GM13976 (cell line): Measurements from ENCODE around the gene PARD6B.

ENCODE experiments used
- DNase-seq: peaks from one replicate; pipeline ENCODE4 v3.0.0; 2012; ENCODE audit warnings: low spot score
- in situ Hi-C: fragments of 300-500 bp; cut with MboI; formaldehyde crosslinking; loops from one replicate; pipeline ENCODE4 v1.12.0; 2022; ENCODE audit warnings: low sequenced_read_pairs, mixed read lengths, inconsistent platforms; ENCODE audit not compliant: unreplicated experiment
- TF ChIP-seq, protein P1 (sequence below): IDR thresholded peaks from 2 replicates; pipeline ENCODE4 v1.5.1; 2012; ENCODE audit warnings: borderline replicate concordance, mild to moderate bottlenecking; ENCODE audit not compliant: insufficient read depth; ENCODE audit errors: extremely low read depth, missing control alignments, control extremely low read depth

The PARD6B gene

DNA sequence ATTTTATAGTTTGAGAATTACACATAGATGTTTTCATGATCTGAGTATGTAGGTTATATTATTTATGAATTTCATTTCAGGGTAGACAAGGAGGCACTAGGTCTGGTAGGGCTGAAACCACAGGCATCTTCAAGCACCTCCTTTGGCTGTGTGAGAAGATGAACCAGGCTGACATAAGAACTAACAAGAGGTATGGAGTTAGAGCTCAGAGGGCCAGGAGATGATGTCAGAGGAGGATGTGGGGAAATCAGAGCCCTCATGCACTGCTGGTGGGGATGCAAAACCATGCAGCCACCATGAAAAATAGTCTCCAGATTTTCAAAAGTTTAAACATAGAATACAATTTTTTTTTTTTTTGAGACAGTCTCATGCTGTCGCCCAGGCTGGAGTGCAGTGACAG lies 26.4 kb upstream of the PARD6B start:
- DNase-seq = no peak
- TF ChIP-seq, protein P1, sequence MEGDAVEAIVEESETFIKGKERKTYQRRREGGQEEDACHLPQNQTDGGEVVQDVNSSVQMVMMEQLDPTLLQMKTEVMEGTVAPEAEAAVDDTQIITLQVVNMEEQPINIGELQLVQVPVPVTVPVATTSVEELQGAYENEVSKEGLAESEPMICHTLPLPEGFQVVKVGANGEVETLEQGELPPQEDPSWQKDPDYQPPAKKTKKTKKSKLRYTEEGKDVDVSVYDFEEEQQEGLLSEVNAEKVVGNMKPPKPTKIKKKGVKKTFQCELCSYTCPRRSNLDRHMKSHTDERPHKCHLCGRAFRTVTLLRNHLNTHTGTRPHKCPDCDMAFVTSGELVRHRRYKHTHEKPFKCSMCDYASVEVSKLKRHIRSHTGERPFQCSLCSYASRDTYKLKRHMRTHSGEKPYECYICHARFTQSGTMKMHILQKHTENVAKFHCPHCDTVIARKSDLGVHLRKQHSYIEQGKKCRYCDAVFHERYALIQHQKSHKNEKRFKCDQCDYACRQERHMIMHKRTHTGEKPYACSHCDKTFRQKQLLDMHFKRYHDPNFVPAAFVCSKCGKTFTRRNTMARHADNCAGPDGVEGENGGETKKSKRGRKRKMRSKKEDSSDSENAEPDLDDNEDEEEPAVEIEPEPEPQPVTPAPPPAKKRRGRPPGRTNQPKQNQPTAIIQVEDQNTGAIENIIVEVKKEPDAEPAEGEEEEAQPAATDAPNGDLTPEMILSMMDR = no peak
- in situ Hi-C loops = no loop called here

DNA sequence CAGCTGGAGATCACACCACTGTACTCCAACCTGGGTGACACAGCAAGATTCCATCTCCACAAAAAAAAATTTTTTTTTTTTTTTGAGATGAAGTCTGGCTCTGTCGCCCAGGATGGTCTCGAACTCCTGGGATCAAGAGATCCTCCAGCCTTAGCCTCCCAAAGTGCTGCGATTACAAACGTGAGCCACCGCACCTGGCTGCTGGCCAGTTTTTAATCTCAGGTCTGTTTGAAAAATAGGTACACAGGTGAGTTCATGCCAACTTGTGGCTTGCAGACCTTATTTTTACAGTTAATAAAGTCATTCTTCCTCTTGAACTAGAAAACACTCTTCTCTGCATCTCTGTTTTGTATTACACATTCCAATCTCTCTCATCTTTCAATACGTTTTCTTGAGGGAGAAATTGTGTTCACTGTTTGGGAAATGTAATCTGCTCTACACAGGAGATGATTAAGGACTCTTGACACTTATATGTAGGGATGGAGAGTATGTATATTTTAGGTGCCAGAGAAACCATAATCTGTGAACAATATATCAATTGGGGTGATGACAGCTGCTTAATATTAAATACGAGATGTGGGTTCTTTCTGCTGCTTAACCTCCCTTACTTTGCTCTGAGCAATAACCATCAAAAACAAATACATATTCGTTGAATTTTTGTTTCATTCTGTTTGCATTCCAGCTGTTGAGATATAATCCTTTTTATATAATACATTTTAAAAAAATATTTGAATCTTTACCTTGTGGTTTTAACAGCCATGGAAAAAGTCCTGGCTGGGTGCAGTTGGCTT lies 22.3 kb upstream of the PARD6B start:
- no peak for DNase-seq
- in situ Hi-C loops = no loop called here
- TF ChIP-seq, protein P1 = no peak

DNA sequence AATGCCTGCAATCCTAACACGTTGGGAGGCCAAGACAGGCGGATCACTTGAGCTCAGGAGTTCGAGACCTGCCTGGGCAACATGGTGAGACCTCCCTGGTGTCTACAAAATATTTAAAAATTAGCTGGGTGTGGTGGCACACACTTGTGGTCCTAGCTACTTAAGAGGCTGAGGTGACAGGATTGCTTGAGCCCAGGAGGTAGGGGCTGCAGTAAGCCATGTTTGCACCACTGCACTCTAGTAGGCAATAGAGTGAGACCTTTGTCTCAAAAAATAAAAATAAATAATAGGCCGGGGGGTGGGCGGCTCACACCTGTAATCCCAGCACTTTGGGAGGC lies 21.8 kb upstream of the PARD6B start:
- DNase-seq = no peak
- in situ Hi-C loops = no loop called here
- TF ChIP-seq, protein P1 = no peak

DNA sequence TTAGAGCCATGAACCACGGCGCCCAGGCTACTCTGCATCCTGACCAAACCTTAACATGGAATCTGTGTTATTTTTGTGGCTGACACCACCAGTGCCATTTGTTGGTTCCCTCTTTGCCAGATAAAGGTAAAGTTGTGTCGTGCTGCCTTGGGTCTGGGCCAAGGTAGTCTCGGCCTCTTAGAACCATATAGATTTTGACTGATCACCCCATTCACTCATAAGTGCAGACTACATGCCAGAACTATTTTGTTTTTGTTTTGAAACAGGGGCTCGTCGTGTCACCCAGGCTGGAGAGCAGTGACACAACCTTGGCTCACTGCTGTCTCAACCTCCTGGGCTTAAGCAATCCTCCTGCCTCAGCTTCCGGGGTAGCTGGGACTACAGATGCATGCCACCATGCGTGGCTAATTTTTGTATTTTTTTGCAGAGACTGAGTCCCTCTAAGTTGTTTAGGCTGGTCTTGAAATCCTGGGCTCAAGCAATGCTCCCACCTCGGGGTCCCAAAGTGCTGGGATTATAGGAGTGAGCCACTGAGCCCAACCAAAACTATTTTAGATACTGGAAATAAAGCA lies 20.8 kb upstream of the PARD6B start:
- in situ Hi-C loops = no loop called here
- DNase-seq = no peak
- TF ChIP-seq, protein P1 = no peak

DNA sequence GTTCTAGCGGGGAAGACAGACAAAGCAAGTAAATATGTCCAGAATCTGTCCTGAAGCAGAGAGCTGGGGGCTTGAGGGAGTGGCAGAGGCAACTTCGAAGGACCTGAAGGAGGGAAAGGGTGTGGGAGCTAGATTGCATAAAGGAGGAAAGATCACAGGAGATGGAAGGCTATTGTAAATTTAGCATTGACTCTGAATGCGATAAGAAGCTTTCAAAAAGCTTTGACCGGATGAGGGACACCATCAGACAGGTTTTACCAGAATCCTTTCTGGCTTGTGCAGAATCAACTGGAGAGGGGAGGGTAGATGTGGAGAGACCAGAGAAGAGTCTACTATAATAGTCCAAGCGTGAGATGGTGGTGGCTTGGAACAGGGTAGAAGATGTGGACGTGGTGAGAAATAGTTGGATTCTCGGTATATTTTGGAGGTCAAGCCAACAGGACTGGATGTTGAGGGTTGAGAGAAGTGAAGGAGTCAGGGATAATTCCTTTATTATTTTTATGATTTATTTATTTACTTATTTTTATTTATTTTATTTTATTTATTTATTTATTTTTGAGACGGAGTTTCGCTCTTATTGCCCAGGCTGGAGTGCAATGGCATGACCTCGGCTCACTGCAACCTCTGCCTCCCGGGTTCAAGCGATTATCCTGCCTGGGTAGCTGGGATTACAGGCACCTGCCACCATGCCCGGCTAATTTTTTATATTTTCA lies 20.1 kb upstream of the PARD6B start:
- DNase-seq = no peak
- TF ChIP-seq, protein P1 = no peak
- in situ Hi-C loops = no loop called here

DNA sequence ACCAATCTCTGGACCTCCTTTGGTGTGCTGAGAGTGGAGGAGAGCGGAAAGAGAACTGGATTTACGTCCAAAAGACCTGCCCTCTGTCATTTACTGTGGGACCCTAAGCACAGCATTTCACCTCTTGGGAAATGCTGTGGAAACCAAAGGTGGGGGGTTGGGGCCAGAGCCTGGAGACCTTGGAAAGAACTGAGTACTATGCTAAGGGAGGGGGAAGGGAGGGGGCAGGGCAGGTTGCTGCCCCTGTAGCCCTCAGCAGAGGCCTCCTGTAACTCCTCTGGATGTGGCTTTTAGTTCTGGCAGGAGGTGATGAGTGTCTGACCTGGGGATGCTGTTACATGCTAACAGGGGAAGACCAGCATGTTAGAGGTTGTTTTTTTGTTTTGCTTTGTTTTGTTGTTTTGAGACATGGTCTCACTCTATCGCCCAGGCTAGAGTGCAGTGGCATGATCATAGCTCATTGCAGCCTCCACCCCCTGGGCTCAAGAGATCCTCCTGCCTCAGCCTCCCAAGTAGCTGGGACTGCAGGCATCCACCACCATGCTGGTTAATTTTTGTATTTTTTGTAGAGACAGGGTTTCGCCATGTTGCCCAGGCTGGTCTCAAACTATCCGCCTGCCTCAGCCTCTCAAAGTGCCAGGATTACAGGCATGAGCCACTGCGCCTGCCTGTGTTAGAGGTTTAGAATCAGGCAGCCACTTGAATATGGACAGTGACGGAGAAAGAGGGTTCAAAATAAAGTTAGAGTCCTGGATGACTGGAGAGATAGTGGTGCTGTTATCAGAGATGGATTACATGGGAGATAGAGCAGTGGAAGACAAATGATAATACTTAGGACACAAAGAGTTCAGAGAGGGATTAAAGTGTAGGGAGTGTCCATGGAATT lies 18.4 kb upstream of the PARD6B start:
- TF ChIP-seq, protein P1 = no peak
- in situ Hi-C loops = no loop called here
- no peak for DNase-seq
